Hematopoietic multipotent progenitor cell treated with erythropoietin and hydrocortisone succinate and interleukin-3 and kit ligand, for 4 days (in vitro differentiated cells): Measurements from ENCODE around the gene GDAP1L1.
"Not testable (repeated sequence)": the region's sequence is repeated elsewhere in the genome, so short reads cannot be mapped to it uniquely, and the experiment has no call there.

Source experiments
- DNase-seq: peaks from one replicate; pipeline ENCODE4 v3.0.0-alpha.2; 2015

Gene GDAP1L1

DNA sequence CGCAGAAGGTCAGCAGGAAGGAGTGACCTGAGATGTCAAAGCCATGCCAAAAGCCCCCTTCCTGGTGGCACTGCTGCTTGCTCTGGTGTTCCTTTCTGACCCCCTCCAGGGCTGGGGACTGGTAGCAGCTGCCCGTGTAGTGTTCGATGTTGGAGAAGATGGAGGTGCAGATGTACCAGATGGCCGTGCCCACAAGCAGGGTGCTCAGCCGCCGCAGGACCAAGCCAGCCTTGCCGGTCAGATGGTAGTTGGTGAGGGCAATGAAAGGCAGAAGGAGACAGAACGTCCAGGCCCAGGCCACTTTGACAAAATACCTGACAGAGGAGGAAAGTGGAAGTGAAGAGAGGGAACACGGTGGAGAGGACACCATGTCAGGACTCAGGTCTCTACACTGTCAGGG, 59.8 kb downstream of the GDAP1L1 start:
- DNase-seq: no peak

GRCh38 chr20:44309763-44310663, 62.9 kb downstream of the GDAP1L1 start:
- peak; percentile 75 for DNase-seq

GRCh38 chr20:44310664-44311639, 63.8 kb downstream of the GDAP1L1 start, which contains the start of gene FITM2:
Gene FITM2 (minus strand): TSS chr20:44311202. CDS start chr20:44311148, 54 bp downstream.
- peak; percentile 99 for DNase-seq

DNA sequence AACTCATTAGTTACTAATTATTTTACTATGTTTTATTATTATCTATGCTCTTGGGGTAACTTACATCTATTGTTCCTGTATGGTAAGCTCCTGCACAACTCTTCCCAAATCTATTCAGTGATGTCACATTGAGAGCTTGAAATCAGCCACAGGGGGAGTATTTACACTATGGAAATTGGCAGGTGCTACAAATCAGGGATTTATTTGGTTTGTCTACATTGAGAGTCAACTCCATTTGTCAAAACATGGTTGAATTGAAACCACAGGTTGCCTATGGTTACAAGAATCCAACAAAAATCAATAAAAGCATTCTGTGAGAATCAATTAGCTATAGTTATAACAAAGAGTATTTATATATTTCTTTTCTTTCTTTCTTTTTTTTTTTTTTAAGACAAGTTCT, 67.8 kb downstream of the GDAP1L1 start:
- DNase-seq: no peak

DNA sequence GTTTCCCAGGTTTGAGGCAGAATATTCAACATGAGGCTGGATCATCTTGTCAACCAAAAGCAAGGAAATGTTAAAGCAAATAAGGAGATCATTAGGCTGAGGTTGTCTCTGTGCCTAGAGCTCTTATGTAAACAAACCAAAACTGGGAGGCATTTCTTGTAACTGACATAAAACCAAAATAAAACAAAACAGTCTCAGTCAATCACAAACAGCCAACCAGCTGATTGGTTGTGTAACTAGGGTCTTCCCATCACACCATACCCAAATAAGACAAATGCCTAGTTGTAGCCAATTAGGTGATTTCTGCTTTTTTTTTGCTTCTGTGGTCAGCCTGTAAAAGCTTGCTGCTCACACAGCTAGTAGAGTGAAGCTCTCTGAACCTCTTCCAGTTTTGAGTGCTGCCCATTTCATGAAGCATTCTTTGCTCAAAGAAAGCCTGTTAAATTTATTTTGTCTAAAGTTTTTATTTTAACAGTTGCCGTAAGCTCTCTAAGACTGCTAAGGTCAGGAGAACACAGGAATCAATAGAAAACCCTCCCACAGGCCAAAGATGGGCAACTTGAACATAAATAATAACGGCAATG, 72.8 kb downstream of the GDAP1L1 start:
- DNase-seq: peak; percentile 13

GRCh38 chr20:44324343-44324742, 77.2 kb downstream of the GDAP1L1 start:
- peak; percentile 5 for DNase-seq

- peak; percentile 9 for DNase-seq
Measured at GRCh38 chr20:44326391-44327159, 79.5 kb downstream of the GDAP1L1 start.

GRCh38 chr20:44327748-44328147, 80.6 kb downstream of the GDAP1L1 start:
- DNase-seq: not testable (repeated sequence)

DNA sequence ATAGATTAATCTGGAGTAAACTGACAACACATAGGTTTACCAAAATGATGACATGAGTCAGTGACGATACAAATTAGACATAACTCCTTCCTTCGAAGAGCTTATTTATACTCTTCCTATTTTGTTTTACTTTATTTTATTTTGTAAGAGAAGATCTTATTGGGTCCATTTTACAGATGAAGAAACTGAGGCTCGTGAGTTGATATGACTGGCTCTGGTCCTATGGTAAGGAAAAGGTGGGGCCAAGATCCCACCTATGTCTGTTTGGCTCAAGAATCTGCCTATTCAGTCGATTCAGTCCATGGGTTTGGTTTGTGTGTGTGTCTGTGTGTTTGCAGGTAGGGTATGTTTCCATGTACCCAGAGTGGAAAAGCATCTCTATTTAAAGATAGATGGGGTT, 81.3 kb downstream of the GDAP1L1 start:
- no peak for DNase-seq
